Mammary epithelial cell (primary cell): ENCODE data around the gene TMTC2.

Experiments
- CTCF ChIP-seq, 2 donors: IDR thresholded peaks in 1 of 2; conservative IDR thresholded peaks in 1 of 2; 2 replicates each; pipeline ENCODE4 v1.5.1; 2011 to 2012; ENCODE audit warnings: inconsistent platforms in 2 of 2, low read length in 2 of 2, mild to moderate bottlenecking in 2 of 2, control low read depth in 1 of 2, low read depth in 1 of 2; ENCODE audit not compliant: insufficient read depth in 1 of 2; ENCODE audit errors: extremely low read depth in 1 of 2
- EZH2 ChIP-seq: IDR thresholded peaks from 2 replicates; pipeline ENCODE4 v1.6.1; 2012; ENCODE audit warnings: low read length, inconsistent platforms, borderline replicate concordance

GRCh38 chr12:82833481-82833880 lies 146.8 kb downstream of the TMTC2 start:
- TF ChIP-seq CTCF (conservative IDR thresholded peaks at IDR 0.05 in 1 of 2, IDR thresholded peaks at IDR 0.05 in 1 of 2; ENCODE audit: extremely low read depth in 1 of 2, insufficient read depth in 1 of 2, low read depth in 1 of 2, low read length in 2 of 2) (no peak), EZH2 (no peak)
